SK-N-MC (cell line): ENCODE results near the gene RGS3.

Experiments
- EZH2 ChIP-seq: fragments of 200-600 bp; sonication (generic); IDR thresholded peaks from one replicate; pipeline ENCODE4 v1.6.1; 2017; ENCODE audit warnings: antibody characterized with exemption
- FOXP2 ChIP-seq: optimal IDR thresholded peaks from 2 replicates; pipeline ENCODE3; 2011; ENCODE audit warnings: mild to moderate bottlenecking, moderate library complexity; ENCODE audit not compliant: insufficient read depth; ENCODE audit errors: extremely low read length, control extremely low read depth
- POLR2AphosphoS5 ChIP-seq: IDR thresholded peaks from 2 replicates; pipeline ENCODE4 v1.6.1; 2012; ENCODE audit warnings: mild to moderate bottlenecking, low read depth, low read length, borderline replicate concordance

GRCh38 chr9:113461943-113462342 lies 1.6 kb upstream of the RGS3 start:
- TF ChIP-seq POLR2AphosphoS5, result no peak
- no peak for TF ChIP-seq EZH2
- TF ChIP-seq FOXP2, result no peak
